ENCODE results near the gene DNPH1.

Gene DNPH1

DNA sequence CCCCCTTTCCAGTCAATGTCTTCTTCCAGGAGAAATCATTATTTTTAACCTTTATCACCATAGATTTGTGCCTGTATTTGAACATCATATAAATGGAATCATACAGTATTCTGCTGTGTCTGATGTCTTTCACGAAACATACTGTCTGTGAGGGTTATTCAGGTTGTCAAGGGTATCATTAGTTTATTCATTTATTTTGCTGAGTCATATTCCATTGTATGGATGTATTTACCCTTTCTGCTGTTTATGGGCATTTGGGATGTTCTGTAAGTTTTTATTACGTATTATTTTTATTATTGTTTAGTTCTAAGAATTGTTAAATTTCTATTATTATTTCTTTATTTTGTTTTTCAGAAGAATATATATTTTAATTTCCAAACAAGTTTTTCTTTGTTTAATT is 22.0 kb downstream of the DNPH1 start:
- no peak for DNase-seq

- DNase-seq, result no peak
Measured at GRCh38 chr6:43205849-43206248, 23.4 kb downstream of the DNPH1 start.

DNA sequence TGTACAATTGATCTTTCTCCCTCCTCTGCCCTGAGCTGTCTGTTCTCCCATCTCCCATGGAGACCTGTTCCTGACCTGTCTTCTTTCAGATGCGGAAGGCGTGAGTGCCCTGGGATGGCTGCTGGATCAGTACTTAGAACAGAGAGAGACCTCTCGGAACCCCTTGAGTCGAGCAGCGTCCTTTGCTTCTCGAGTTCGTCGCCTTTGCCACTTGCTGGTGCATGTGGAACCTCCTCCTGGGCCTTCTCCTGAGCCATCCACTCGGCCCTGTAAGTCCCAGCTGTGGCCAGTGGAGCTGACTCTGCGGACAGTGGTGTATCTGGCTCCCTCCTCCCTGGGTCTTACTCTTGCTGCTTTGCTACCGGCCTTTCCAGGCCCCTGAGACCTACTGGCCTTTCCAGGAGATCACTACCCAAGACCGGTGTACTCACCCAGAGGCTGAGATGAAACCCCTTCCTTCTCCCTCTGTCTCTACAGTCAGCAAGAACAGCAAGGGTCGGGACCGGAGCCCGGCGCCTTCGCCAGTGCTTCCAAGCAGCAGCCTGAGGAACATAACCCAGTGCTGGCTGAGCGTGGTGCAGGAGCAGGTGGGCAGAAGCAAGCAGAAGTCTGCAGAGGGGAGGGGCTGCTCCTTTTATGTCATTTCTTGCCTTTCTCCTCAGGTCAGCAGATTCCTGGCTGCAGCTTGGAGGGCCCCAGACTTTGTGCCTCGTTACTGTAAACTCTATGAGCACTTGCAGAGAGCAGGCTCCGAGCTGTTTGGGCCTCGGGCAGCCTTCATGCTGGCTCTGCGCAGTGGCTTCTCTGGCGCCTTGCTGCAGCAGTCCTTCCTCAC is 24.8 kb downstream of the DNPH1 start:
- DNase-seq, result no peak

DNA sequence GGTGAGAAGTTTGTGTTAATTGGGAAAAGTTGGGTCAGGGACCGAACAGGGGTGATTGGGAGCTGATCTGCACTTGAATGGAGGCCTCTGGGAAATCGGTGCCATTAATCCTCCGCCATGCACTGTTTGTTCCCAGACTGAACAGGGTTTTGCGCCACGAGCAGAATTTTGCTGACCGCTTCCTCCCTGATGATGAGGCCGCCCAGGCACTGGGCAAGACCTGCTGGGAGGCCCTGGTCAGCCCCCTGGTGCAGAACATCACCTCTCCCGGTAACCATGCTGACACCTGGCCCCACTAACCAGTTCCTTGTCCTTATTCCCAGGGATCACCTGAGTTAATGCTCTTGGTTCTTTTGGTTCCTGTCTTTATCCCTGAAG is 25.6 kb downstream of the DNPH1 start:
- DNase-seq, result no peak

DNA sequence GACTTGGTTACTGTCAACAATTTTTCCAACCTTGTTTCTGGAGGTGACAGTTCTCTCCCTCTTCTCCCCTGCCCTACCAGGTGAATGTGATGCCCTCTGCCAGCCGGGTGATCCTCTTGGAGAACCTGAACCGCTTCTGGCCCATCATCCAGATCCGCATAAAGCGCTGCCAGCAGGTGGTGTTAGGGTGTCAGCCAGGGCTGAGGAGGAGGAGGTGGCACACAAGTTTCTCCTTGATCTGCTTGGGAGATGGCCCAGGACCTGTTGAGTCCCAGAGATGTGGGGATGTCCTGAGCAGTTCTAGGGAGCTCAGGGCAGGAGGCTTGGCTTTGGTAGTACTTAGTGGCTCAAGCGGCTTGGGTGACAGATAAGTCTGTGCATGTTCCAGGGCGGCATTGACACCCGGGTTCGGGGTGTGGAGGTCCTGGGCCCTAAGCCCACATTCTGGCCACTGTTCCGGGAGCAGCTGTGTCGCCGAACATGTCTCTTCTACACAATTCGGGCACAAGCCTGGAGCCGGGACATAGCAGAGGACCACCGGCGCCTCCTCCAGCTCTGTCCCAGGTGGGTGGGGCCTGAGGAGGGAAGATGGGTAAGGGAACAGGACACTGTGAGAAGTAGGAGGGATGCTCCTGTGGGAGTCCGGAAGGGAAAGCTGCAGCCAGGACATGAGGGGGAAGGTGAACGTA is 26.1 kb downstream of the DNPH1 start:
- DNase-seq, result no peak

DNA sequence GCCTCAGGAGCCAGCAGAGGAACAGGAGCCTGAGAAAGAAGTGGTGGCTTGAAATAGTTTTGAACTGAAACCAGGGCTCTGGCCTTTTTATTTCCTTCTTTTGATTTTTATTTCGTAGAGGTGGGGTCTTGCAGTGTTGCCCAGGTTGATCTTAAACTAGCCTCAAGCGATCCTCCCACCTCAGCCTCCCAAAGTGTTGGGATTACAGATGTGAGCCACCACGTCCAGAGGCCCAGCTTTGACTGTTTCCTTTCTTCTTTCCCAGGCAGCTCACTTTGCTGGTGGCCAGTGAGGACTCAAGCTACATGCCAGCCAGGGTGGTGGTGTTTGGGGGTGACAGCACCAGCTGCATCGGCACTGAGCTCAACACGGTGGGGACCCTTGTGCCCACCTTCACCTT is 26.8 kb downstream of the DNPH1 start:
- DNase-seq, result no peak

- DNase-seq, result no peak
Measured at GRCh38 chr6:43200541-43200940, 28.7 kb downstream of the DNPH1 start.

DNA sequence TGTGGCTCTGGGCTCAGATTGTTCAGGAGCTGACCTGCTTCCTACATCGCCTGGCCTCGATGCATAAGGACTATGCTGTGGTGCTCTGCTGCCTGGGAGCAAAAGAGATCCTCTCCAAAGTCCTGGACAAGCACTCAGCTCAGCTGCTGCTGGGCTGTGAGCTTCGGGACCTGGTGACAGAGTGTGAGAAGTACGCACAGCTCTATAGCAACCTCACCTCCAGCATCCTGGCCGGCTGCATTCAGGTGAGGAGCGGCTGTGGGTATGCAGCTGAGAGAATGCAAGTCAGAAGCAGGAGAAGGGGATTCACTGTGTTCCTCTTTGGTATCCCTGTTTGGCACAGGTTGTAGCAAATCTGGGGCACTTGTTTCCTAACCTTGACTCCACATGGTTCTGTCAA is 29.4 kb downstream of the DNPH1 start:
- DNase-seq, result no peak

GRCh38 chr6:43196337-43196736 is 32.9 kb downstream of the DNPH1 start:
- no peak for DNase-seq

DNA sequence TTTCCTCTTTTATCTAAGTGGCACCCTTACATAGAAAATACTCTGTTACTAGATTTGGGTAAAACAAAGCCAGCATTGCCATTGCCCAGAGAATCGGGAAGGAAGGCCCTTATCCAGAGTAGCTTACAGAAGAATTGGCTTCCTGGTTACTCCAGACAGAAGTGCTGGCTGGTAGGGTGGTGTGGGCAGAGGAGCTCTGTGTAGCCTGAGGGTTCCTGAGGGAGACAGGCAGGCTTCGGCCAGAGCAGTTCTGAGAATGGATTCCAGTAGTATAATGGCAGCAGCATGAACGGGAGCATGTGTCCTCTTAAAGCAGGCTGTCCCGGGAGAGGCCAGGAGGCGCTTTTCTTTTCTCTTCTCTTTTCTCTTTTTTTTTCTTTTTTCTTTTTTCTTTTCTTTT is 35.4 kb downstream of the DNPH1 start:
- DNase-seq, result no peak

DNA sequence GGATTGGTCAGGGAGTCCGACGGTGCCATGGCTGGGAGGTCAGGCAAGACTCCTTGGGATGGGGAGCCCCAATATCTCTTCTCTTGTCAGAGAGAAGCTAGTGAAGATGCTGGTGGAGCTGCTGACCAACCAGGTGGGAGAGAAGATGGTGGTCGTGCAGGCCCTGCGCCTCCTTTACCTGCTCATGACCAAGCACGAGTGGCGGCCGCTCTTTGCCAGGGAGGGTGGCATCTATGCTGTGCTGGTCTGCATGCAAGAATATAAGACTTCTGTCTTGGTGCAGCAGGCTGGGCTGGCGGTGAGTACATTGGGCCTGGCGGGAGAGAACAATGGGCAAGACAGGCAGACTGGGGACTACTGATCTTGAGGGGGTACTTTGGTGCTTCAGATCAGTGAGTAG is 36.4 kb downstream of the DNPH1 start:
- no peak for DNase-seq

- DNase-seq, result no peak
Measured at GRCh38 chr6:43189776-43190304, 39.4 kb downstream of the DNPH1 start.

- DNase-seq, result no peak
Measured at GRCh38 chr6:43188426-43188825, 40.9 kb downstream of the DNPH1 start.

DNA sequence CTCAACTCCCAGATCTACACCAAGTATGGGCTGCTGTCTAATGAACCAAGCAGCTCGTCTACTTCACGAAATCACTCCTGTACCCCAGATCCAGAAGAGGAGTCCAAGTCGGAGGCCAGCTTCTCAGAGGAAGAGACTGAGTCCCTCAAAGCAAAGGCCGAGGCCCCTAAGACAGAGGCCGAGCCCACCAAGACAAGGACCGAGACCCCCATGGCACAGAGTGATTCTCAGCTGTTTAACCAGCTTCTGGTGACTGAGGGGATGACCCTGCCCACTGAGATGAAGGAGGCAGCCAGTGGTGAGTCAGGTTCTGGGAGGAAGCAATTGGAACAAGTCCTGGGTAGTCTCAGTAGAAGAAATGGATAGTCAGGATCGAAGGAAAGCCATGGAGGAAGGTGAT is 41.5 kb downstream of the DNPH1 start:
- no peak for DNase-seq

- no peak for DNase-seq
Measured at GRCh38 chr6:43186706-43187105, 42.6 kb downstream of the DNPH1 start.

- DNase-seq, result no peak
Measured at GRCh38 chr6:43186019-43186418, 43.3 kb downstream of the DNPH1 start.

DNA sequence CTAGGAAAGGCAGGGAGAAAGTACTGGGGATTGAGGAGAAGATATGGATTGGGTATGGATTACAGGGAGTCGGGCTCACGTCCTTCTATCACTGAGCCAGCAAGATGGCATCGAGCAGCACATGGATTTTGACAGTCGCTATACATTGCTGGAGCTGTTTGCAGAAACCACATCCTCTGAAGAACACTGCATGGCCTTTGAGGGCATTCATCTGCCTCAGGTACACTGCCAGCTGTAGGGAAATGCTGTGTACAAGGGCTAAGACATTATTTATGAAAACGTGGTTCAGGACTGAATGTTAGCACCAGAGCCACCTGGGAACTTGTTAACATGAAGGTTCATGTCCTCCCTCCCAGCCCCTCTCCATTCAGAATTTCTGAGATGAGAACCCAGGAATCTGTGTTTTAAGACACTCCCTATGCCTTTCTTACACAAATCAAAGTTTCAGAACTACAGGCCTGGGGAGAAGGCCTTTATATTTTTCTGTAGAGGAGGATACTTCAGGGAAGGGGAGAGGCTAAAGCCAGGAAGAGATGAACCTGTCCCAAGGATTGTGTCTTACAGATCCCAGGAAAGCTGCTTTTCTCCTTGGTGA is 43.8 kb downstream of the DNPH1 start:
- DNase-seq, result no peak

GRCh38 chr6:43184268-43184985 is 44.9 kb downstream of the DNPH1 start:
- no peak for DNase-seq

DNA sequence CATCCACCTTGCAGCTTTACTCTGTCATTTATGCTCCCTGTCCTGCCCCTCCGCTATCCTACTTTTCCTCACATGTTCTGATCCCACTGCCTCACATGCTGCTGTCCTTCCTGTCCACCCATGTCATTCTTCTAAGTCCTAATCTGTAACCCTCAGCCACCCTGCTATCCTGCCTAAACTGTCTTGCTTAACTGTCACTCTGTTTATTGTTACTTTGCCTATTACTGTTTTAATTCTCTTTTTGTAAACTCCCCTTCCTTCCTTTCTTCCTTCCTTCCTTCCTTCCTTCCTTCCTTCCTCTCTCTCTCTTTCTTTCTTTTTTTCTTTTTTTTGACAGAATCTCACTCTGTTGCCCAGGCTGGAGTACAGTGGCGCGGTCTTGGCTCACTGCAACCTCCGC is 45.8 kb downstream of the DNPH1 start:
- no peak for DNase-seq

- DNase-seq, result peak; percentile 51 to 67
Measured at GRCh38 chr6:43181942-43182860, 47.1 kb downstream of the DNPH1 start, which contains the start of gene CUL9. Gene CUL9, plus strand, starts transcription at chr6:43182196. Its CDS starts 2,115 bp downstream, at chr6:43184311.

DNA sequence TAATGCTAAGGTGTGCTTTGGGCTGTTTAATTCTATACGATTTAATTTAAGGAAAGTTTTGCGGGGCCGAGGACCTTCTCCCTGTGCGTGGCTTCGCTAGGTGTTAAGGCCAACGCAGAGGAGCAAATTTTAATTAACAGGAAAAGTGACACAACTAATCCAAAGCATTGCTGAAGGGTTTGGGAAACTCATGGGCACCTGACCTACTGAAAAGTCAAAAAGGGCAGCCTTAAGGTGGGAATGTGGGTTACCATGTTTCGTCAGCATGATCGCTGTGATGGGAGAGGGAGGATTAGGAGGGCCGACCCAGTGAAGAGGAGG is 47.7 kb downstream of the DNPH1 start:
- no peak for DNase-seq

DNA sequence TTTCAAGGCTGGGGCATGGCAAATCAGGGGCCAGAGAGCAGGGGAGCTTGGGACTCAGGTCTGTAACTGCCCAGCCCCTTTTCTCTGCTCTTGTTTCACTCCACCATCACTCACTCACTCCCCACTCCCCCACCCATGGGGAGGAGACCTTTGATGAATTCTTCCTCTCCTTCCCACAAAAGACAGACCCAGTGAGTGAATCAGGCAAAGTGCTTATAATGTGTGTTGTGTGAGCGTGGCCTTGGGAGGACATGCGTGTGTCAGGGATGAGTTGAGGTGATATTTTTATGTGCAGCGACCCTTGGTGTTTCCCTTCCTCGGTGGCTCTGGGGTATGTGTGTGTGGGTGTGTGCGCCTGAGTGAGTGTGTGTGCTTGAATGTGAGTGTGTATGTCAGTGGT is 48.3 kb downstream of the DNPH1 start:
- no peak for DNase-seq
